Ramos (cell line): ENCODE results near the gene CCDC80.

Experiments used
- in situ Hi-C: fragments of 300-500 bp; cut with MboI; formaldehyde crosslinking; loops from one replicate; pipeline ENCODE4 v1.14.3; 2022; ENCODE audit warnings: low sequenced_read_pairs; ENCODE audit not compliant: unreplicated experiment

Gene CCDC80

GRCh38 chr3:112640930-112641801 is at the start of gene CCDC80:
Gene CCDC80 (minus strand): TSS chr3:112641143. CDS start chr3:112639905, 1,238 bp downstream.
- in situ Hi-C loops = loop anchor here (25.0 kb wide), 1 partner anchor 646 kb away; no protein-coding TSS in a partner anchor

- in situ Hi-C loops = no loop called here
These were observed 49.0 kb upstream of the CCDC80 start for GRCh38 chr3:112689989-112690388.

- in situ Hi-C loops = no loop called here
These were observed 48.4 kb upstream of the CCDC80 start for GRCh38 chr3:112689385-112689784.

GRCh38 chr3:112688819-112689218 is 47.9 kb upstream of the CCDC80 start:
- in situ Hi-C loops = no loop called here

- in situ Hi-C loops = no loop called here
These were observed 47.3 kb upstream of the CCDC80 start for GRCh38 chr3:112688085-112688769.

- in situ Hi-C loops = no loop called here
These were observed 46.7 kb upstream of the CCDC80 start for GRCh38 chr3:112687616-112688015.

- in situ Hi-C loops = no loop called here
These were observed 46.3 kb upstream of the CCDC80 start for GRCh38 chr3:112687211-112687610.

GRCh38 chr3:112685956-112686799 is 45.2 kb upstream of the CCDC80 start:
- in situ Hi-C loops = no loop called here

GRCh38 chr3:112685420-112685819 is 44.5 kb upstream of the CCDC80 start:
- in situ Hi-C loops = no loop called here

- in situ Hi-C loops = no loop called here
These were observed 41.4 kb upstream of the CCDC80 start for GRCh38 chr3:112682361-112682760.

- in situ Hi-C loops = no loop called here
These were observed 40.9 kb upstream of the CCDC80 start for GRCh38 chr3:112681822-112682325.

- in situ Hi-C loops = no loop called here
These were observed 35.8 kb upstream of the CCDC80 start for GRCh38 chr3:112676659-112677234.

- in situ Hi-C loops = no loop called here
These were observed 35.1 kb upstream of the CCDC80 start for GRCh38 chr3:112675943-112676535.

- in situ Hi-C loops = no loop called here
These were observed 34.4 kb upstream of the CCDC80 start for GRCh38 chr3:112675349-112675748.

GRCh38 chr3:112672716-112673541 is 32.0 kb upstream of the CCDC80 start:
- in situ Hi-C loops = no loop called here

- in situ Hi-C loops = no loop called here
These were observed 31.2 kb upstream of the CCDC80 start for GRCh38 chr3:112671930-112672715.

- in situ Hi-C loops = no loop called here
These were observed 29.9 kb upstream of the CCDC80 start for GRCh38 chr3:112670824-112671223.

GRCh38 chr3:112667599-112667998 is 26.7 kb upstream of the CCDC80 start:
- in situ Hi-C loops = no loop called here
